Ovary (tissue), 3 donors: Measurements from ENCODE around the gene PRKG1.

Experiments
- EP300 ChIP-seq: sonication (generic); formaldehyde crosslinking; IDR thresholded peaks from one replicate; pipeline ENCODE4 v1.6.1; 2017; ENCODE audit warnings: antibody characterized with exemption
- TF ChIP-seq, protein P1 (sequence below), 3 donors: fragments of 450-650 bp in 2 of 3; fragments of 200-600 bp in 1 of 3; IDR thresholded peaks; one replicate each; pipeline versions ENCODE4 v1.5.1 to v1.8.0; 2016 to 2022; ENCODE audit warnings: antibody characterized with exemption in 3 of 3, mild to moderate bottlenecking in 1 of 3
- donor health status: DM: no; HTN: no; CAD: no.

DNA sequence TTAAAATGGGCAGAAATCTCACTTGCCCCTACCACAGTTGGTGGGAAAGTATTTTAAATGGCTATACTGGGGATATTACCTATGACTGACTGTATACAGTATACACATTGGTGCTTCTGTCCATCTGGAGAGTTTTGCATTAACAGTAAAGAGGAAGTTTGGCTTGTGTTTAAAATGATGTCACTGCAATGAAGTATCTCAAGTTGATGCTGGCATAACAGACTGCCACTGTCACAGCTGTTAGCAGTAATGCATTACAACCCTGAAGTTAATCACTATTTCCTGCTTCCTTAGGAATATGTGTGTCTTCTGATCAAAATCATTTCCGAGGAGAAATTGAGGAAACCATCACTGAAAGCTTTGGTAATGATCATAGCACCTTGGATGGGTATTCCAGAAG, 1241.7 kb downstream of the PRKG1 start:
- no peak for TF ChIP-seq EP300
- TF ChIP-seq, protein P1, sequence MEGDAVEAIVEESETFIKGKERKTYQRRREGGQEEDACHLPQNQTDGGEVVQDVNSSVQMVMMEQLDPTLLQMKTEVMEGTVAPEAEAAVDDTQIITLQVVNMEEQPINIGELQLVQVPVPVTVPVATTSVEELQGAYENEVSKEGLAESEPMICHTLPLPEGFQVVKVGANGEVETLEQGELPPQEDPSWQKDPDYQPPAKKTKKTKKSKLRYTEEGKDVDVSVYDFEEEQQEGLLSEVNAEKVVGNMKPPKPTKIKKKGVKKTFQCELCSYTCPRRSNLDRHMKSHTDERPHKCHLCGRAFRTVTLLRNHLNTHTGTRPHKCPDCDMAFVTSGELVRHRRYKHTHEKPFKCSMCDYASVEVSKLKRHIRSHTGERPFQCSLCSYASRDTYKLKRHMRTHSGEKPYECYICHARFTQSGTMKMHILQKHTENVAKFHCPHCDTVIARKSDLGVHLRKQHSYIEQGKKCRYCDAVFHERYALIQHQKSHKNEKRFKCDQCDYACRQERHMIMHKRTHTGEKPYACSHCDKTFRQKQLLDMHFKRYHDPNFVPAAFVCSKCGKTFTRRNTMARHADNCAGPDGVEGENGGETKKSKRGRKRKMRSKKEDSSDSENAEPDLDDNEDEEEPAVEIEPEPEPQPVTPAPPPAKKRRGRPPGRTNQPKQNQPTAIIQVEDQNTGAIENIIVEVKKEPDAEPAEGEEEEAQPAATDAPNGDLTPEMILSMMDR (IDR thresholded peaks at IDR 0.05) = no peak
